Central memory CD8-positive, alpha-beta T cell (primary cell): ENCODE results near the gene IARS1.

Experiments used
- ATAC-seq: fragments of 150-1000 bp; cut with Tn5 transposase; replicated peaks from 2 replicates; pipeline ENCODE4 v1.10.0; 2022; ENCODE audit warnings: mild to moderate bottlenecking, moderate FRiP score, moderate number of reproducible peaks; ENCODE audit not compliant: poor library complexity, severe bottlenecking; ENCODE audit errors: extremely low read depth
- DNase-seq, 2 donors: peaks; one replicate each; pipeline ENCODE4 v3.0.0; 2021; ENCODE audit warnings: low spot score in 2 of 2
- H3K27ac Mint-ChIP-seq: one replicate; pipeline ENCODE4 v1.8.0; 2022; ENCODE audit warnings: low read depth, mild to moderate bottlenecking, moderate library complexity, mixed read lengths
- H3K27me3 Mint-ChIP-seq: one replicate; pipeline ENCODE4 v1.8.0; 2022; ENCODE audit warnings: mixed read lengths
- H3K36me3 Mint-ChIP-seq: one replicate; pipeline ENCODE4 v1.8.0; 2022; ENCODE audit warnings: mild to moderate bottlenecking, moderate library complexity, mixed read lengths; ENCODE audit not compliant: insufficient read depth
- H3K4me1 Mint-ChIP-seq: one replicate; pipeline ENCODE4 v1.8.0; 2022; ENCODE audit warnings: mixed read lengths
- H3K4me3 Mint-ChIP-seq: one replicate; pipeline ENCODE4 v1.8.0; 2022; ENCODE audit warnings: mild to moderate bottlenecking, moderate library complexity, mixed read lengths
- H3K9me3 Mint-ChIP-seq: one replicate; pipeline ENCODE4 v1.8.0; 2022; ENCODE audit warnings: mixed read lengths

IARS1 gene

DNA sequence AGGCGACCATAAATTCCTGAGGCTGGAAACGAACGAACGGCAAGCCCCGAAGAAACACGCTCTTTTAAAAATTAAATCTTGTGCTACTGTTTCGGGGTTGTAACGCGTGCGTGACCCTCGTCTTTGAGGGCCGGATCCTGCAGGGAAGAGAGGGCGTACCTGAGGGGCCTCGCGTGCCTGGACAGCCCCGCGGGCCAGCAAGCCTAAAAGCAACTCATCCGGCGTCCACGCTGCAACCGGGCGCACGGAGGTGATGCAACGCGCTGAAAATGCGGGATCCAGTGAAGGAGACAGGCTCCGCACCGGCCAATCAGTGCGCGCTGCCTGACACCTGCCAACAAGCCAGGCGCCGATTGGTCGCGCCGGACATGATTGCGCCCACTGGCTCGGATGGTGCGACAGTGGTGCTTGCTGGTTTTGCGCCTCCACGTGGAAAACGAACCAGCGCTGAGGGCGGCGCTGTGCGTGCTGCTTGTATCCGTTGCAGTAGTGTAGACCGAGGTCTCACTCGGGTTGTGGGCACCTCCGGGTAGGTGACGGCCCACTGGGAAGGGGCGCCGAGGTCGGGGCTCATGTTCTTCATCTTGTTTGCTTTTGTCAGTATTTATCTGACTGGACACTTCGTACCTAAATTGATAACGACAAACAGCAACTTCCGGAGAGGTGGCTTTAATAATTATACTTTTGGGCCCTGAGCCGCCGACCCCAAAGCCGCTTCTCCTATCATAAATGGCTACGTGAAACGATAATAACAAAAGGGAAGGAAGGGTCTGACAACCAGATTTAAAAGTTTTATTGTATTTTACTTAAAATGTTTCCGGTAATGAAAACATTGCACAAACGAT lies at the start of gene IARS1:
Gene IARS1, minus strand, starts transcription at position 246 of the 845 bp plus-strand sequence. CDS start 4,278 bp downstream, outside the sequence.
- Mint-ChIP-seq H3K27ac (peak within 1 kb of the TSS; percentile 97), H3K27me3 (no peaks in the 10 kb centered on the region), H3K36me3 (peaks cover 31% of the 10 kb centered on the region), H3K9me3 (no peaks in the 10 kb centered on the region), H3K4me1 (peaks cover 40% of the 10 kb centered on the region), H3K4me3 (peak within 1 kb of the TSS; percentile 97)
- ATAC-seq (peak; percentile 99), DNase-seq (peak; percentile 99 to 100)

DNA sequence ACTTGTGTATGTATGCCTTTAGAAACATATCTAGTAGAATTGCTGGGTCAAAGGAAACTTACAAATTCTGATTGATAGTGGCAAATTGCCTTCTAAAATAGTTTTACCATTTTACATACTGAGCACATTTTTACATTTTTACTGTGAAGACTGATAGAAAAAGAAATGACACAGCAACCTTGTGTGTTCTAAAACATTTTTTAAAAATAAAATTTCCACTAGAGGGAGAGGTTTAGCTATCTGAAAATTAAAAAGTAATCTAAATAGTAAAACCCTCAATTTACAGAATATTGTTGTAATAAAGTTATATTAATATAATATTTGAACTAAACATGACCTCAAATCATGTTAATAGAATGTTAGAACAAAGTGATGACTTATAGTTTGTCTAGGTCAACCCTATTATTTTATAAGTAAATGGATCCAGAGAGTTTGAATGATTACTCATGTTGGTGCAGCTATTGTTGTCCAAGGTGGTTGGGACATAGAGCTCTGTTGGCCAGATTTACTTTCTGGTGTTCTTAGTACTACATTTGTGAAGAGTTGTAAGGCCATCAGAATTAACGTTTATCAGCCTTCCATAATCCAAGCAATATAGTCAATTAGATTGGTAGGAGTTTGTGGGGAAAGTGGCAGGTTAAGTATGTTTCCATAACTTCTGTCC lies 49.5 kb upstream of the IARS1 start:
- no peaks in the 10 kb centered on the region for H3K27me3 Mint-ChIP-seq
- peaks cover 4% of the 10 kb centered on the region for H3K36me3 Mint-ChIP-seq
- ATAC-seq, result no peak
- H3K9me3 Mint-ChIP-seq, result peaks cover 5% of the 10 kb centered on the region
- H3K4me3 Mint-ChIP-seq, result no peak overlapping the region
- H3K4me1 Mint-ChIP-seq, result no peaks in the 10 kb centered on the region
- H3K27ac Mint-ChIP-seq, result no peak overlapping the region
- no peak for DNase-seq

DNA sequence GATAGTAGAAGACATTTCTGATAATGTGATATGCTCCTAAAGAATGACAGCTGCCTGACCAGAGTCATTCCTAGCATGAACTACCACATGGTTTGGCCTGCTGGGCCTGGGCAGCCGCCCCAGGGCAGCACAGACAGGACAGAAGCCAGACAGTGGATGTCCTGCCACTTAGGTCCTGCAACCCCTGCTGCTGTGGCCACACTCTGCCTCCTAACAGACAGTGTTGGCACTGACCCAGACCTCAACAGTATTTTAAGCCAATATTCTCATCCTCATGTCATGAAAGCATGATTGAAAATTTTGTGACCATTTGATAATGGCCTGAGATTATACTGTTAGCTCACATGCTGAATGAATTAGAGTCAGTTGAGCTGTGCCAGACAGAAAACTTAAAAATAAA lies 48.1 kb upstream of the IARS1 start:
- peaks cover 4% of the 10 kb centered on the region for H3K36me3 Mint-ChIP-seq
- DNase-seq, result no peak
- no peak overlapping the region for H3K27ac Mint-ChIP-seq
- no peaks in the 10 kb centered on the region for H3K27me3 Mint-ChIP-seq
- peaks cover 5% of the 10 kb centered on the region for H3K9me3 Mint-ChIP-seq
- no peak overlapping the region for H3K4me3 Mint-ChIP-seq
- ATAC-seq, result no peak
- no peaks in the 10 kb centered on the region for H3K4me1 Mint-ChIP-seq

DNA sequence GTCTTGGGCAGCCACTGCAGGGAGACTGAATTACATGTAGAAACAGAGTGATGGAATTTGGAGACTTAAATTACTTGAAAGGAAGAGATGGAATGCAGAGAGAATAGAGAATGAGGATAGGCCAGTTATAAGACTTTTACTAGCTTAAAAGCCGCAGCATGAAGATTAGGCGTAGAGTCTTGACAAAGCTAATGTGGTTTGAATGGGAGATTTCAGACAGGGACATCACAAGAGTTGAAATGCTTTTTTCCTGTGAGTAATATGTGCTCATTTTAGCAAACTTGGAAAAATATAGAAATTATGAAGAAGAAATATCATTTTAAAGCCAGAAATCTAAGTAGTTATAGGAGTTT lies 39.8 kb upstream of the IARS1 start:
- Mint-ChIP-seq H3K27ac (no peak overlapping the region), H3K27me3 (no peaks in the 10 kb centered on the region), H3K4me3 (no peak overlapping the region), H3K4me1 (no peaks in the 10 kb centered on the region), H3K9me3 (no peaks in the 10 kb centered on the region), H3K36me3 (peaks cover 2% of the 10 kb centered on the region)
- DNase-seq (no peak), ATAC-seq (no peak)

DNA sequence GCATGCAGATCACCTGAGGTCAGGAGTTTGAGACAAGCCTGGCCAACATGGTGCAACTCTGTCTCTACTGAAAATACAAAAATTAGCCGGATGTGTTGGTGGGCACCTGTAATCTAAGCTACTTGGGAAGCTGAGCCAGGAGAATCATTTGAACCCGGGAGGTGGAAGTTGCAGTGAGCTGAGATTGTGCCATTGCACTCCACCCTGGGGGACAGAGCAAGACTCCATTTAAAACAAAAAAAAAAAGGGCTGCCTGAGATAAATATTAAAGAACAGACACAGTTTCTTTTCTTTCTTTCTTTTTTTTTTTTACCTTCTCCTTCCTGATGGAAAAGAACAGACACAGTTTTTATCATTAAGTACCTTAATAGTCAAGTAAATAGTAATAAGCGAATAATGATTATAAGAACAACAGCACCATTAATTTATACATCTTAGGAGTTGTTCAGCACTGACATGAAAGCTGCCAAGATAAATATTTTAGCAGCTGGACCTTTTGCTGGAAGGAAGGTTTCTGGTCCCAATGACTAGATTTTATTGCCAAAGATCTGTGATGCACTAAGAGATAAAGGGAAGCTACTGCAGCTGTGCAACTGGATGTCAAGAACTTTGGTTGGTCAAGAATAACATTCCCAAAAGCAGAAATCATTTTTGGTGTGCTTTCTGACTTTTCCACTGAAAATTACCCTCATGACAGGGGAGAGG lies 39.2 kb upstream of the IARS1 start:
- Mint-ChIP-seq H3K9me3 (no peaks in the 10 kb centered on the region), H3K4me1 (no peaks in the 10 kb centered on the region), H3K36me3 (peaks cover 2% of the 10 kb centered on the region), H3K27me3 (no peaks in the 10 kb centered on the region), H3K4me3 (no peak overlapping the region), H3K27ac (no peak overlapping the region)
- DNase-seq (no peak), ATAC-seq (no peak)

DNA sequence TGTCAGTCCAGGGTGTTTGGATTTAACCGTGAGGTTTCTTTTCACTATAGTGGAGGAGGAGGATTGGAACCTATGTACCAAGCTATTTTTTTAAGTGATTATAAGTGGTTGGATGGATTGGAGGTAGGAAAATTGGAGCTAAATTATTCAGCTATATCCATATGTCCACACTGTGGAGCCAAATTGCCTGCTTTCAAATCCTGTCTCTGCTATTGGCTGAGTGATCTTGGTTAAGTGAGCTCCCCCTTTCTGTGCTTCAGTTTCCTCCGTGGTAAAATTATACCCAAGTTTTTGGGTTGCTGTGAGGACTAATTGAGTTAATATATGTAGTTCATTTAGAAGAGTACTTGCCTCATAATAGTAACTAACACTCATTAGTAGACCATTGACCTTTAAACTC lies 34.7 kb upstream of the IARS1 start:
- H3K36me3 Mint-ChIP-seq, result peaks cover 16% of the 10 kb centered on the region
- no peaks in the 10 kb centered on the region for H3K27me3 Mint-ChIP-seq
- H3K9me3 Mint-ChIP-seq, result no peaks in the 10 kb centered on the region
- peaks cover 24% of the 10 kb centered on the region for H3K4me1 Mint-ChIP-seq
- H3K27ac Mint-ChIP-seq, result no peak overlapping the region
- H3K4me3 Mint-ChIP-seq, result no peak overlapping the region
- no peak for ATAC-seq
- DNase-seq, result no peak

DNA sequence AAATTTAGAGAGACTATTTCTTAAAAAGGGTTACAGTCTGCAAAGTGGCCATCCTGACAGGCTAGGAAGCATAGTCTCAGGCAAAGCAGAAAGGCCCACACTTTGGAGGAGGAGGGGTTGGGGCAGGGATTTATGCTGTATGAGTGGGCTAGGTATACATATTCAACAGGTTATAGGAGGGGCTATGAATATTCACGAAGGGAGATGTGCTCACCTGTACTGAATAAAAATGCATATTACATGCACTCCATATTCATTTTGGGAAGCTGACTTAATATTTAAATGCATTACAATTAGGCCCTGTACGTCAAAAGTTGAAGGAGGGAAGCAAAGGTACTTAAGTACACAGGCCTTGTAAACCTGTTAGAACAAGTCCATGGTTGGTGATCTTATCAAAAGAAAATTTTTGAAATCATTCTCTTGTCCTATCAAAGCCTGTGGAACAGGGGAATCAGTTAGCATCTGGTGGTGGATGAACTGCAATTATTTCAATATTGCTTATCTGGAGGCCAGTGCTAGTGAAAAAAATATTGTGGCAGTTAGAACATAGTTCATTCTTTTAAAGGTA lies 33.9 kb upstream of the IARS1 start:
- Mint-ChIP-seq H3K27ac (no peak overlapping the region), H3K4me3 (peak overlapping the region; percentile 92), H3K36me3 (peaks cover 24% of the 10 kb centered on the region), H3K9me3 (no peaks in the 10 kb centered on the region), H3K27me3 (no peaks in the 10 kb centered on the region), H3K4me1 (peaks cover 24% of the 10 kb centered on the region)
- DNase-seq, result no peak
- no peak for ATAC-seq

DNA sequence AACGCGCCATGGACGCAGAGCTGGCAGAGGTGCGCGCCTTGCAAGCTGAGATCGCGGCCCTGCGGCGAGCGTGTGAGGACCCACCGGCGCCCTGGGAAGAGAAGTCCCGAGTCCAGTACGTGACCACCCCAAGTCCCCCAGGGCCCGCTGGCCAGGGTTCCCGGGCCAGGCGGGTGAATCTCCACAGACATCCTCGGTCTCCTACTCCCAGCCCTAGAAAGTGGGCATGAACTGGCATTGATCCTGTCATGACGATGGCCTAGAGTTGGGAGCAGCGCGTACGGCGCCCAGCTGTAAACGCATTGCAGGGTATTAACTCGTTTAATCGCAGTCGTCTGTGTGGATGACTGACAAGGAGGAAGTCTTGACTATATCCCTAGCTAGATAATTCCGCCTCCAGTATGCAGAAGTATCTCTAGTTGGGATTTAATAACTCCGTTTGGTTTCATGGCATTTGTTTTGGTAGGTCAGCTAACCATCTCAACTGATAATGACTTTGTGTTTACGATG lies 32.5 kb upstream of the IARS1 start:
- Mint-ChIP-seq H3K4me3 (peak overlapping the region; percentile 92), H3K27ac (peak overlapping the region; percentile 96)
- ATAC-seq, result peak; percentile 2

DNA sequence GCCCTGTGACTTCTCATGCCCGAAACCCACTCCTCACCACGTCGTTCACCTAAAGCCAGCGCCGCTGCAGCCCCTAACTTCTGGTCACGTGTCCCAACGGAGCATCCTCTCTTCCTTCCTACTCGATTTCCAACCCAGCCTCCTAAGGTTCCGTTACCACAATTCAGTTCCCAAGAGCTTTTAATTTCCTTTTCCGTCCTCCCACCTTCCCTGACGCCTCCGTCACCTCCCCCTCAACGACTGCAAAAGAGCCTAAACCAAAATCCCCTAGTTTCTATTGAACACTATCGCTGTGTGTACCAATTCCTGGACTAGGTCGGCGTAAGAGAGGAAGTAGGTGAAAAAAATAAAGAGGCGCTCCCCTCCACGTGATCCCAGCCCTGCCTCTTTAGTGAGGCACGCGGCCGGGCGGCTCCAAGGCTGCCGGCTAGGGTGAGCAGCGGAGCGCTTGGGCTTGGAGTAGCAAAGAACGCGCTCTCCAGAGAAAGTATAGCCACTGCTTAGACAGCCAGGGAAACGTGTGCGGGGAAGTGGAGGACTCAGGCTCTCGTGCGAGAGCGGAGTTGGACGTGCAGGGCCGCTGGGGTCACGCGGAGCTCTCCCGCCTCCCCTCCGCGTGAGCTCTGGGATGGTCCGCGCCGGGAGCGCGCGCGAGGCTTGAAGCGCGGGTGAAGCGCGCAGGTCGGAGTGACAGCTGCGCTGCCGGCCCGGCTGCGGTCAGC lies 31.9 kb upstream of the IARS1 start, which contains the start of the genes CENPP and NOL8:
Gene CENPP, plus strand, starts transcription at position 685 of the 722 bp plus-strand sequence.
Gene NOL8, minus strand, starts transcription at position 82 of the 722 bp plus-strand sequence. CDS start 1,189 bp downstream, outside the sequence.
- peak; percentile 67 to 81 for DNase-seq
- peaks cover 24% of the 10 kb centered on the region for H3K4me1 Mint-ChIP-seq
- no peaks in the 10 kb centered on the region for H3K27me3 Mint-ChIP-seq
- H3K9me3 Mint-ChIP-seq, result no peaks in the 10 kb centered on the region
- peak within 1 kb of the TSS; percentile 96 for H3K27ac Mint-ChIP-seq
- peaks cover 34% of the 10 kb centered on the region for H3K36me3 Mint-ChIP-seq
- H3K4me3 Mint-ChIP-seq, result peak within 1 kb of the TSS; percentile 92
- peak; percentile 96 for ATAC-seq

More for the DNA sequence above, 32.5 kb upstream of the IARS1 start:
- DNase-seq, result no peak
- no peaks in the 10 kb centered on the region for H3K27me3 Mint-ChIP-seq
- peaks cover 24% of the 10 kb centered on the region for H3K4me1 Mint-ChIP-seq
- H3K36me3 Mint-ChIP-seq, result peaks cover 29% of the 10 kb centered on the region
- H3K9me3 Mint-ChIP-seq, result no peaks in the 10 kb centered on the region

DNA sequence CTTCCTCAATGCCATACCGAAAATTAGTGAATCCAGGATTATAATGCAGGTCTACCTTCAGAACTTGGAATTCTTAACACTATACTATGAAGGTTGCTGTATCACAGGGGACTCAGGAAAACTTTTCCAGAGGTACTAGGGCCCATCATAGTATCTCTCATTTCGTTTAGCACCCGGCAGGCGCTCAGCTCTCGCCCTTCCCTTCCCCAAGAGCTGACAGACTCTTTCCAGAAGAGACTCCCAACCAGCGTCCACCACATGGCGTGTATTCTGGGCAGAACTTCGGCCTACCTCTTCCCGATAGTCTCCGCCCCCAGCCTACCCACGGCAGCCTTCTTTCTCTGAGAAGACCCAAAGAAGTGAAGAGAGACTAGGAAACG lies 31.4 kb upstream of the IARS1 start:
- Mint-ChIP-seq H3K9me3 (no peaks in the 10 kb centered on the region), H3K36me3 (peaks cover 34% of the 10 kb centered on the region), H3K27me3 (no peaks in the 10 kb centered on the region), H3K4me1 (peaks cover 24% of the 10 kb centered on the region), H3K27ac (peak overlapping the region; percentile 96), H3K4me3 (peak overlapping the region; percentile 92)
- peak; percentile 29 for ATAC-seq
- DNase-seq, result no peak

DNA sequence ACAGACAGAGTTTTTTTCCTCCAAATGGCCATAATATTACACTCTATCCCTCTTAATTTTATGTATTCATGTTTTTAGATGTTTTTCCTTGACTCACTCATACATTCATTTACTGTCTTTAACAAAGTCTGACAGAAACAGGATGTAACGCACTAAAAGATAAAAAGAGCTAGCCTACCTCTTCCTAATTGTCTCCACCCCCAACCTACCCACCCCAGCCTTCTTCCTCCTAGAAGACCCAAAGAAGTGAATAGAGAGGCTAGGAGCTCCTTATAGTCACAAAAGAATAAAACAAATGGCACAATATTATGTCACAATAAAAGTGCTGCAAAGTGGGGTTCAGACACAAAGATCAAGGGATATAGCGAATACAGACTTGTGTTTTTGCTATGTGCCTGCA lies 30.9 kb upstream of the IARS1 start:
- Mint-ChIP-seq H3K36me3 (peaks cover 34% of the 10 kb centered on the region), H3K4me1 (peaks cover 24% of the 10 kb centered on the region)
- ATAC-seq, result no peak

More for the DNA sequence above, 30.9 kb upstream of the IARS1 start:
- Mint-ChIP-seq H3K4me3 (peak overlapping the region; percentile 92), H3K27me3 (no peaks in the 10 kb centered on the region), H3K27ac (peak overlapping the region; percentile 96), H3K9me3 (no peaks in the 10 kb centered on the region)
- DNase-seq, result no peak
